ENCODE data around the gene KLHL15.
"Not testable (repeated sequence)": the region's sequence is repeated elsewhere in the genome, so short reads cannot be mapped to it uniquely, and the experiment has no call there.

KLHL15 gene

GRCh38 chrX:23978491-23978890 lies 48.5 kb downstream of the KLHL15 start:
- Histone ChIP-seq H3K27me3 (ENCODE audit: control insufficient read depth, insufficient read depth, low read length) (no peaks in the 10 kb centered on the region), H3K4me1 (ENCODE audit: control insufficient read depth, insufficient read depth, low read length) (no peaks in the 10 kb centered on the region), H3K4me3 (ENCODE audit: low read length) (no peak overlapping the region), H3K9me3 (ENCODE audit: control insufficient read depth, low read length) (no peaks in the 10 kb centered on the region), H3K36me3 (ENCODE audit: control insufficient read depth, insufficient read depth, low read length) (no peaks in the 10 kb centered on the region), H3K9ac (ENCODE audit: low read length) (no peak overlapping the region)

DNA sequence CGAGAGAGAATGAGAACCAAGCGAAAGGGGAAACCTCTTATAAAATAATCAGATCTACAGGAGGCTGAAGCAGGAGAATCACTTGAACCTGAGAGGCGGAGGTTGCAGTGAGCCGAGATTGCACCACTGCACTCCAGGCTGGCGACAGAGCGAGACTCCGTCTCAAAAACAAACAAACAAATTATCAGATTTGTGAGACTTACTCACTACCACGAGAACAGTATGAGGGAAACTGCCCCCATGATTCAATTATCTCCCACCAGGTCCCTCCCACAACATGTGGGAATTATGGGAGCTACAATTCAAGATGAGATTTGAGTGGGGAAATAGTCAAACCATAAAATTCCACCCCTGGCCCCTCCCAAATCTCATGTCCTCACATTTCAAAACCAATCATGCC lies 61.4 kb downstream of the KLHL15 start:
- H3K36me3 ChIP-seq (ENCODE audit: control insufficient read depth, insufficient read depth, low read length); H3K27me3 ChIP-seq (ENCODE audit: control insufficient read depth, insufficient read depth, low read length); H3K9me3 ChIP-seq (ENCODE audit: control insufficient read depth, low read length); H3K9ac ChIP-seq (ENCODE audit: low read length); H3K4me1 ChIP-seq (ENCODE audit: control insufficient read depth, insufficient read depth, low read length); H3K4me3 ChIP-seq (ENCODE audit: low read length): not testable (repeated sequence)

DNA sequence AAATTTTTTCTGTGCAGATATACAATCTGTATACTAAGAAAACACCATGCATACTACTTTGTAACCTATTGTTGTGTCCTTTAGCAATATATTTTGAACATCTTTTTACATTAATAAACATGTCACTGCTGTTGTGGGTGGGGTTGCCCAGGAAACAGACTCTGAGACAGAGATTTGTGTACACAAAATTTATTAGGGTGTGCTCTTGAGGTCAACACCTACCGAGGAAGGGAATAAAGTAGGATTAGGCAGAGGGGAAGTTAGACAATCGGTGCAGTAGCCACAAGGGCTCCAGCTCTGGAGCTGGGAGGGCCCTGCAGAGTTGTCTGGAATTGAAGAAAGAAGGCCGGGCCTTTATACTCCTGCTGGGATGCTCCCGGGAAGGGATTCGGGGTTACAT lies 62.8 kb downstream of the KLHL15 start:
- no peaks in the 10 kb centered on the region for H3K9me3 ChIP-seq (ENCODE audit: control insufficient read depth, low read length)
- no peak overlapping the region for H3K9ac ChIP-seq (ENCODE audit: low read length)
- H3K4me1 ChIP-seq (ENCODE audit: control insufficient read depth, insufficient read depth, low read length) = no peaks in the 10 kb centered on the region
- no peak overlapping the region for H3K4me3 ChIP-seq (ENCODE audit: low read length)
- no peaks in the 10 kb centered on the region for H3K36me3 ChIP-seq (ENCODE audit: control insufficient read depth, insufficient read depth, low read length)
- no peaks in the 10 kb centered on the region for H3K27me3 ChIP-seq (ENCODE audit: control insufficient read depth, insufficient read depth, low read length)

- H3K4me3 ChIP-seq (ENCODE audit: low read length) = no peak overlapping the region
- no peaks in the 10 kb centered on the region for H3K27me3 ChIP-seq (ENCODE audit: control insufficient read depth, insufficient read depth, low read length)
- no peak overlapping the region for H3K9ac ChIP-seq (ENCODE audit: low read length)
- H3K4me1 ChIP-seq (ENCODE audit: control insufficient read depth, insufficient read depth, low read length) = no peaks in the 10 kb centered on the region
- no peaks in the 10 kb centered on the region for H3K9me3 ChIP-seq (ENCODE audit: control insufficient read depth, low read length)
- no peaks in the 10 kb centered on the region for H3K36me3 ChIP-seq (ENCODE audit: control insufficient read depth, insufficient read depth, low read length)
These were observed 67.2 kb downstream of the KLHL15 start for GRCh38 chrX:23959781-23960180.

GRCh38 chrX:23954396-23954795 lies 72.6 kb downstream of the KLHL15 start:
- Histone ChIP-seq H3K4me1 (ENCODE audit: control insufficient read depth, insufficient read depth, low read length) (no peaks in the 10 kb centered on the region), H3K9ac (ENCODE audit: low read length) (no peak overlapping the region), H3K4me3 (ENCODE audit: low read length) (no peak overlapping the region), H3K36me3 (ENCODE audit: control insufficient read depth, insufficient read depth, low read length) (no peaks in the 10 kb centered on the region), H3K27me3 (ENCODE audit: control insufficient read depth, insufficient read depth, low read length) (no peaks in the 10 kb centered on the region), H3K9me3 (ENCODE audit: control insufficient read depth, low read length) (no peaks in the 10 kb centered on the region)

GRCh38 chrX:23953908-23954269 lies 73.1 kb downstream of the KLHL15 start:
- H3K9ac ChIP-seq (ENCODE audit: low read length) = no peak overlapping the region
- H3K4me3 ChIP-seq (ENCODE audit: low read length) = no peak overlapping the region
- no peaks in the 10 kb centered on the region for H3K9me3 ChIP-seq (ENCODE audit: control insufficient read depth, low read length)
- H3K27me3 ChIP-seq (ENCODE audit: control insufficient read depth, insufficient read depth, low read length) = no peaks in the 10 kb centered on the region
- no peaks in the 10 kb centered on the region for H3K36me3 ChIP-seq (ENCODE audit: control insufficient read depth, insufficient read depth, low read length)
- H3K4me1 ChIP-seq (ENCODE audit: control insufficient read depth, insufficient read depth, low read length) = no peaks in the 10 kb centered on the region

GRCh38 chrX:23952984-23953907 lies 73.7 kb downstream of the KLHL15 start:
- Histone ChIP-seq H3K4me1 (ENCODE audit: control insufficient read depth, insufficient read depth, low read length) (no peaks in the 10 kb centered on the region), H3K9ac (ENCODE audit: low read length) (no peak overlapping the region), H3K27me3 (ENCODE audit: control insufficient read depth, insufficient read depth, low read length) (no peaks in the 10 kb centered on the region), H3K36me3 (ENCODE audit: control insufficient read depth, insufficient read depth, low read length) (no peaks in the 10 kb centered on the region), H3K4me3 (ENCODE audit: low read length) (no peak overlapping the region), H3K9me3 (ENCODE audit: control insufficient read depth, low read length) (no peaks in the 10 kb centered on the region)

- H3K27me3 ChIP-seq (ENCODE audit: control insufficient read depth, insufficient read depth, low read length) = no peaks in the 10 kb centered on the region
- no peaks in the 10 kb centered on the region for H3K4me1 ChIP-seq (ENCODE audit: control insufficient read depth, insufficient read depth, low read length)
- H3K36me3 ChIP-seq (ENCODE audit: control insufficient read depth, insufficient read depth, low read length) = no peaks in the 10 kb centered on the region
- H3K9ac ChIP-seq (ENCODE audit: low read length) = no peak overlapping the region
- no peaks in the 10 kb centered on the region for H3K9me3 ChIP-seq (ENCODE audit: control insufficient read depth, low read length)
- H3K4me3 ChIP-seq (ENCODE audit: low read length) = no peak overlapping the region
These were observed 74.6 kb downstream of the KLHL15 start for GRCh38 chrX:23952391-23952790.

DNA sequence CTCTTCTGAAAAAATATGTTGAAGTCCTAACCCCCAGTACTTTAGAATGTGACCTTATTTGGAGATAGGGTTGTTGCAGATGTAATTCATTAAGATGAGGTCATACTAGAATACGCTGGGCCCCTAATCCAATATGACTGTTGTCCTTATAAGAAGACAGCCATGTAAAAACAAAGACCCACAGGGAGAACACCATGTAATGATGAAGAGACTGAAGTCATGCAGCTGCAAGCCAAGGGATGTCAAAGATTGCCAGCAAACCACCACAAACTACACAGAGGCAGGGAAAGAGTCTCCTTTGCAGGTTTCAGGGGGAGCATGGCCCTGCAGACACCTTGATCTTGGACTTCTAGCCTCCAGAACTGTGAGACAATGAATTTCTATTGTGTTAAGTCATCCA lies 81.8 kb downstream of the KLHL15 start:
- H3K4me3 ChIP-seq (ENCODE audit: low read length) = no peak overlapping the region
- no peaks in the 10 kb centered on the region for H3K9me3 ChIP-seq (ENCODE audit: control insufficient read depth, low read length)
- H3K4me1 ChIP-seq (ENCODE audit: control insufficient read depth, insufficient read depth, low read length) = no peaks in the 10 kb centered on the region
- no peaks in the 10 kb centered on the region for H3K36me3 ChIP-seq (ENCODE audit: control insufficient read depth, insufficient read depth, low read length)
- H3K9ac ChIP-seq (ENCODE audit: low read length) = no peak overlapping the region
- H3K27me3 ChIP-seq (ENCODE audit: control insufficient read depth, insufficient read depth, low read length) = no peaks in the 10 kb centered on the region

DNA sequence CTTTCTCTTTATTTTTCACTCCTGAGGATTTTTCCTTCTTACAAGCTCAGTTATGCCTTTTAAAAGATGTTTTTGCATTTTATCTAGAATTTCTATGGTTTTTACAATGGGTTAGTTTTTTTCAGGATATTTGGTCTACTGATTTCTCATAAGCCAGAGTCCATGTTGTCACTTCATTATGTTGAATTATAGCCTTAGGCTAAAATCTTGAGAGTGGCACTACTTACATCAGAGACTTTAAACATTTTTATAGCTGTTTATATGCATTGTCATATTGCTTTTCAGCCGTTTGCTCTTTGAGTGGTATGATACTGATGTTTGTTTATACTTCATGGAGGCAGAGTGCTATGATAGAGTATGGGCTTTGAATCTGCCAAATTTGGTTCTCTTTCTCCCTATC lies 82.8 kb downstream of the KLHL15 start:
- Histone ChIP-seq H3K27me3 (ENCODE audit: control insufficient read depth, insufficient read depth, low read length) (no peaks in the 10 kb centered on the region), H3K36me3 (ENCODE audit: control insufficient read depth, insufficient read depth, low read length) (no peaks in the 10 kb centered on the region), H3K9ac (ENCODE audit: low read length) (no peak overlapping the region), H3K9me3 (ENCODE audit: control insufficient read depth, low read length) (no peaks in the 10 kb centered on the region), H3K4me1 (ENCODE audit: control insufficient read depth, insufficient read depth, low read length) (no peaks in the 10 kb centered on the region), H3K4me3 (ENCODE audit: low read length) (no peak overlapping the region)

DNA sequence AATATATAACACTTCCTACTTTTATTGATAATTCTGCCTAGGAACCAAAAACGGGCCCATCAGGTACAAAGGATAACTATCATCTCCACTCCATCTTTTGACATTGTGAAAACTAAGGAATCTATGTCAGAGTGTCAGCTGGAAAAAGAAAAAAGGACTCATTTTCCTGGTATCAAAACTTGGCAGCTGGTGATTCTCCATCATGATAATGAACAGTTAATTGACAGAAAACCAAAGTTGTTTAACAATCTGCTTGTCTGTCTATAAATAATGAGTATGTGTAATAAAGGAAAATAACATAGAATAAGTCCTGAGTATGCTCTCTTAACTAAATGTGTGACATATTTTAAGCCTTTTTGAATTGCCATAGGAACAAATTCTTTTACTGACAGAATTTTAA lies 87.8 kb downstream of the KLHL15 start:
- H3K4me3 ChIP-seq (ENCODE audit: low read length) = no peak overlapping the region
- no peak overlapping the region for H3K9ac ChIP-seq (ENCODE audit: low read length)
- H3K9me3 ChIP-seq (ENCODE audit: control insufficient read depth, low read length) = no peaks in the 10 kb centered on the region
- H3K36me3 ChIP-seq (ENCODE audit: control insufficient read depth, insufficient read depth, low read length) = no peaks in the 10 kb centered on the region
- no peaks in the 10 kb centered on the region for H3K4me1 ChIP-seq (ENCODE audit: control insufficient read depth, insufficient read depth, low read length)
- H3K27me3 ChIP-seq (ENCODE audit: control insufficient read depth, insufficient read depth, low read length) = no peaks in the 10 kb centered on the region

DNA sequence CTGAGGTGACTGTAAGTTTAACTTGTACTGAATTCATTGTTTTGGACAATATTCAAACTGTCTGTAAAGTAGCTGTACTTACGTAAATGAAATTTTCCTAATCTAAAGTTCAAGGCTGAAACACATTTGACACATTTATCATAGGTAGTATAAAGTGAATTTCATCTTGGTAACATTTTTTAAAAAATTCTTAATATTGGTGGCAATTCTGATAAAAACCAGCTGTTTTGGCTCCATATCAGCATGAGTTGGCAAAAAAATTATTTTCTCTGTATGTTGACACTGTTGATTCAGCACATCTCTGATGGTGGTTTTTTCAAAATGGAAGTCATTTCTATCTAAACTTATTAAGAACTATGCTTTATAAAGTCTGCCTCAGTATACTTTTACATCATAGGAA lies 88.3 kb downstream of the KLHL15 start:
- Histone ChIP-seq H3K9me3 (ENCODE audit: control insufficient read depth, low read length) (no peaks in the 10 kb centered on the region), H3K9ac (ENCODE audit: low read length) (no peak overlapping the region), H3K27me3 (ENCODE audit: control insufficient read depth, insufficient read depth, low read length) (no peaks in the 10 kb centered on the region), H3K36me3 (ENCODE audit: control insufficient read depth, insufficient read depth, low read length) (no peaks in the 10 kb centered on the region), H3K4me3 (ENCODE audit: low read length) (no peak overlapping the region), H3K4me1 (ENCODE audit: control insufficient read depth, insufficient read depth, low read length) (no peaks in the 10 kb centered on the region)

GRCh38 chrX:23937100-23937499 lies 89.9 kb downstream of the KLHL15 start:
- Histone ChIP-seq H3K27me3 (ENCODE audit: control insufficient read depth, insufficient read depth, low read length) (no peaks in the 10 kb centered on the region), H3K36me3 (ENCODE audit: control insufficient read depth, insufficient read depth, low read length) (no peaks in the 10 kb centered on the region), H3K4me3 (ENCODE audit: low read length) (no peak overlapping the region), H3K4me1 (ENCODE audit: control insufficient read depth, insufficient read depth, low read length) (no peaks in the 10 kb centered on the region), H3K9ac (ENCODE audit: low read length) (no peak overlapping the region), H3K9me3 (ENCODE audit: control insufficient read depth, low read length) (no peaks in the 10 kb centered on the region)
